ENCODE measurements around the gene FKBP6. TPM values are rescaled to one million over a fixed set of nuclear protein-coding genes. Genes with fewer than 3 reads are reported as not detected.

Gene FKBP6
- total and polyA plus RNA-seq, 9 of the 15 experiments (the other 6 are each of a cell fraction or from before 2014, with no cell fraction given) = not detected

GRCh38 chr7:73308665-73309214 is 19.2 kb upstream of the FKBP6 start, which contains the start of gene NSUN5 (continued):
- TF ChIP-seq ZBTB34 (CRISPR knock-in tag; IDR thresholded peaks at IDR 0.05) (no peak), THAP7 (CRISPR knock-in tag; IDR thresholded peaks at IDR 0.05) (no peak), ZBTB40 (IDR thresholded peaks at IDR 0.05) (peak; percentile 96), ZBTB40 (CRISPR knock-in tag; IDR thresholded peaks at IDR 0.05) (no peak), NFYB (IDR thresholded peaks at IDR 0.05; ENCODE audit: extremely low read depth, insufficient read length) (no peak), THRA (IDR thresholded peaks at IDR 0.05) (no peak), ZBTB2 (IDR thresholded peaks at IDR 0.05) (no peak), ARNT (IDR thresholded peaks at IDR 0.05) (no peak), BRD4 (IDR thresholded peaks at IDR 0.05) (no peak), ATF4 (CRISPR knock-in tag; IDR thresholded peaks at IDR 0.05) (no peak), VEZF1 (CRISPR knock-in tag; IDR thresholded peaks at IDR 0.05) (peak; percentile 65; the same call in 1 of the 2 replicates)
